Measurements from ENCODE around the gene KLF13. TPM values are rescaled to one million over a fixed set of nuclear protein-coding genes. Genes with fewer than 3 reads are reported as not detected.

KLF13 gene
- polyA plus RNA-seq, 2 of the 4 experiments (the other 2 are of a cell fraction) = 53.5 TPM

DNA sequence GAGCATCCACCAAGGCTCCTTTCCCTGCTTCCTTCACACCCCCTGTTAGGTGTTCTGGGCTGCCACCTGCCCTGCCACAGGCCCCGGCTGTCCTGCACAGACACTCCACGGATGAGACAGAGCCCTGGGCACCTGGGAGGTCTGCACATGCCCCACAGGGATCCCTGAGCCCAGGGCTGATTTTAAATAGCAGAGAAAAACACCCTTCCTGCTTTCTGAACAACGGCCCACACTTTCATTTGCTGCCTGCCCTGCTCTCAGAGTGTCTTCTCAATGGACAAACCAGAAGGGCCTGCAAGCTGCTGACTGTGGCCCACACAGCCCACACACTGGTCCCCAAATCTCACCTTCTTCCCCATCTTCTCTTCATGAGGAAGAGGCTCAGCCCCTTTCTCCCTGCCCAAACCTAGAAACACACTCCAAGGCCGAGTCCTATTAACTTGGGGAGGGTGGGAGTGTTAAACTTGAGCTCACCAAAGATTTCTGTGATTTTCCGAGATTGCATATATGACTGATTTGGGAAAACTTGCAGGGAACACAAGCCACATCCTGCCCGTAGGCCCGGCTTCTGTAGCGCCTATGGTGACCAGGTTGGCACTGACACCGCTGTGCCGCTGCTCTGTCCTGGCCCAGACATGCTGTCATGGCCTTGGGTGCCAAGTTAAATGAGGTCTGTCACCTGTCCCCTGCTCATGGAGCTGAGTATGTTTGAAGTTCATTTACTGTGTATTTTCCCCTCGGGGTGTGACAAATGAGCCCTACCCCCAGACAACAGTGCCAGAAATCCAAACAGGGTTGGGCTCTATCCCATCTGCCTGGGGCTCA is 47.2 kb upstream of the KLF13 start:
- 80% methylated on average over 11 of the region's 11 CpGs for WGBS (ENCODE audit: missing lambda C conversion rate)
- Histone ChIP-seq H3K4me1 (no peaks in the 10 kb centered on the region), H3K4me3 (no peak overlapping the region), H3K27ac (peak overlapping the region in 1 of 2 experiments; percentile 17; a peak in 1 of 6 replicates), H3K4me2 (no peak overlapping the region), H3K9me3 (no peaks in the 10 kb centered on the region)
- ChIA-PET POLR2A (no interaction called here), CTCF (interaction anchor here (0.9 to 3.2 kb wide), 3 partner anchors 9 to 209 kb away, joined by 3 to 10 read pairs (median 4); no protein-coding TSS in a partner anchor)
- no peak for TF ChIP-seq CBX8 (IDR thresholded peaks at IDR 0.05)
- DNase-seq (ENCODE audit: low read depth in 1 of 2, low spot score in 1 of 2) (no peak), FAIRE-seq (no peak), ATAC-seq (no peak; a peak in 1 of 6 replicates)

DNA sequence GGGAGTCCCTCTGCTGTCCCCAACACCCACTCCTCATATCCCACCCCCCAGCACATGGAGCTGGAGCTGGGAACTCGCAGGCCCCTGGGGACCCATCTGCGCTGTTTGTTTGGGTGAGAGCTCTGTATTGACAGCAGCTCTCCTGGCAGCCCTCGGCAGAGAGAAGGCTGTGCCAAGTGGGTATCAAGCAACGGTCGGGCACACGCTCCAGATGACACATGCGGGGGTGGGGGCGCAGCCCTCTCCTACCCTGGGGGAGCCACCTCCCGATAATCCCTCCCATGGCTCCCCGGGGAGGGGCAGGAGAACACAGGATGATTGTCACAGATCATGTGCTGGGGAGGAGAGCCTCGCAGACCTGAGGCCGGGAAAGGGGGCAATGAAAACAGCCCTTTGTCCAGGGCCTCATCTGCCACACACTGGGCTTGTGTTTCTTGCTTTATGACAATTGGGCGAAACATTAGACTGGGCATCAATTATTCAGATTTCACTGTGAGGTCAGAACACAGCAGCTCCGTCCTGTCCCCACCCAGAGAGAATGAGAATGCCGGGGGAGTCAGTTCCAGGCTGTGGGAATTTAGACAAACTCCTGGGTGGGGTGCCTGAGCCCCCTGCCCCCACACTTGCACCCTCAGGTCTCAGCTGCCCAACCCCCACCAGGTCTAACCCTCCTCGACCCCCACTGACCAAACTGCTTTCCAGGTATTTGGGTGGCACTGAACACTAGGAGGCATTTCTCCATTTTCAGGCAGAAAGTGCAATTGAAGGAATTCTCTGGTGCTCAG is 46.4 kb upstream of the KLF13 start:
- Histone ChIP-seq H3K4me3 (no peak overlapping the region), H3K27ac (peak overlapping the region in 1 of 2 experiments; percentile 17; a peak in 1 of 6 replicates)
- no peak for DNase-seq (ENCODE audit: low read depth in 1 of 2, low spot score in 1 of 2)

DNA sequence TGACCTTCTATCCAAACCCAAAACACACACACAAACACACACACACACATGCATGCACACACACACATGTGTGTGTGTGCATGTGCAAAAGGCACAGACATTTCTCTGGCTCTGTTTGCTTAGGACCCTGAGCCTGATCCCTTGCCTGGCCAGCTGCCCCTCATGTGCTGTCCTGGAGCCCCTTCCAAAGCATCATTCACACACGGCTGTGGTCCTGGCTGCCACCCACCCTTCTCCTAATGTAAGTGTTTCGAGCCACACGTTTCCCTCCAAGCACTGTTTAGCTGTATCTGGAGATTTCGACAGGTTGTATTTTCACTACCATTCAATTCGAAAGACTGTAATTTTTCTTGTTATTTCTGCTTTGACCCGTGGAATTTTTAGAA is 45.8 kb upstream of the KLF13 start:
- TF ChIP-seq RCOR1 (IDR thresholded peaks at IDR 0.05; ENCODE audit: low read depth, low read length) = no peak
- no peak for TF ChIP-seq RFX5 (IDR thresholded peaks at IDR 0.05)
- no peak for TF ChIP-seq PHF8 (IDR thresholded peaks at IDR 0.05; ENCODE audit: borderline replicate concordance, low read depth)
- no peak for TF ChIP-seq EP300 (IDR thresholded peaks at IDR 0.05)
- TF ChIP-seq TP53 (CRISPR knock-in tag; IDR thresholded peaks at IDR 0.05) = no peak
- TF ChIP-seq EHF (CRISPR knock-in tag; IDR thresholded peaks at IDR 0.05) = no peak
- no peak for TF ChIP-seq JUNB (IDR thresholded peaks at IDR 0.05)
- no peaks in the 10 kb centered on the region for H3K4me1 ChIP-seq
- no peak overlapping the region for H3K4me2 ChIP-seq
- no peak overlapping the region for H3K4me3 ChIP-seq
- no peak for DNase-seq (ENCODE audit: low read depth in 1 of 2, low spot score in 1 of 2)
- POLR2A ChIA-PET = no interaction called here
- no peaks in the 10 kb centered on the region for H3K9me3 ChIP-seq
- CTCF ChIA-PET = interaction anchor here (1.1 to 3.2 kb wide), 2 partner anchors 10 to 45 kb away, joined by 3 to 10 read pairs; no protein-coding TSS in a partner anchor
- no peak for ATAC-seq
- FAIRE-seq = no peak
- no peak overlapping the region for H3K27ac ChIP-seq
- WGBS (ENCODE audit: missing lambda C conversion rate) = 75% methylated on average over 6 of the region's 6 CpGs

More for the DNA sequence above, 46.4 kb upstream of the KLF13 start:
- POLR2A ChIA-PET = no interaction called here
- Histone ChIP-seq H3K4me1 (no peaks in the 10 kb centered on the region), H3K9me3 (no peaks in the 10 kb centered on the region), H3K4me2 (no peak overlapping the region)
- FAIRE-seq = no peak
- 61% methylated on average over 15 of the region's 16 CpGs for WGBS (ENCODE audit: missing lambda C conversion rate)
- CTCF ChIA-PET = interaction anchor here (0.9 to 3.2 kb wide), 3 partner anchors 10 to 208 kb away, joined by 3 to 10 read pairs (median 4); no protein-coding TSS in a partner anchor
- ATAC-seq = no peak; a peak in 1 of 6 replicates
- TF ChIP-seq HOXB5 (CRISPR knock-in tag; IDR thresholded peaks at IDR 0.05) (no peak), RNF2 (IDR thresholded peaks at IDR 0.05; ENCODE audit: borderline replicate concordance, low read depth) (no peak), HDAC2 (IDR thresholded peaks at IDR 0.05) (no peak), KDM5A (IDR thresholded peaks at IDR 0.05) (no peak), EP300 (IDR thresholded peaks at IDR 0.05) (no peak), PHF8 (IDR thresholded peaks at IDR 0.05; ENCODE audit: borderline replicate concordance, low read depth) (no peak), ZSCAN20 (CRISPR knock-in tag; IDR thresholded peaks at IDR 0.05) (no peak), RFX5 (IDR thresholded peaks at IDR 0.05) (no peak), TP53 (CRISPR knock-in tag; IDR thresholded peaks at IDR 0.05) (no peak), RCOR1 (IDR thresholded peaks at IDR 0.05; ENCODE audit: low read depth, low read length) (no peak), JUNB (IDR thresholded peaks at IDR 0.05) (no peak), NPAS2 (CRISPR knock-in tag; IDR thresholded peaks at IDR 0.05; ENCODE audit: borderline replicate concordance) (no peak), JUN (IDR thresholded peaks at IDR 0.05) (no peak), ESRRA (IDR thresholded peaks at IDR 0.05; ENCODE audit: borderline replicate concordance, low read length) (no peak), HOXB13 (CRISPR knock-in tag; IDR thresholded peaks at IDR 0.05; ENCODE audit: low read depth) (no peak), POLR2AphosphoS2 (conservative IDR thresholded peaks at IDR 0.05; ENCODE audit: low read length) (no peak)
- TF ChIP-seq, protein P1, sequence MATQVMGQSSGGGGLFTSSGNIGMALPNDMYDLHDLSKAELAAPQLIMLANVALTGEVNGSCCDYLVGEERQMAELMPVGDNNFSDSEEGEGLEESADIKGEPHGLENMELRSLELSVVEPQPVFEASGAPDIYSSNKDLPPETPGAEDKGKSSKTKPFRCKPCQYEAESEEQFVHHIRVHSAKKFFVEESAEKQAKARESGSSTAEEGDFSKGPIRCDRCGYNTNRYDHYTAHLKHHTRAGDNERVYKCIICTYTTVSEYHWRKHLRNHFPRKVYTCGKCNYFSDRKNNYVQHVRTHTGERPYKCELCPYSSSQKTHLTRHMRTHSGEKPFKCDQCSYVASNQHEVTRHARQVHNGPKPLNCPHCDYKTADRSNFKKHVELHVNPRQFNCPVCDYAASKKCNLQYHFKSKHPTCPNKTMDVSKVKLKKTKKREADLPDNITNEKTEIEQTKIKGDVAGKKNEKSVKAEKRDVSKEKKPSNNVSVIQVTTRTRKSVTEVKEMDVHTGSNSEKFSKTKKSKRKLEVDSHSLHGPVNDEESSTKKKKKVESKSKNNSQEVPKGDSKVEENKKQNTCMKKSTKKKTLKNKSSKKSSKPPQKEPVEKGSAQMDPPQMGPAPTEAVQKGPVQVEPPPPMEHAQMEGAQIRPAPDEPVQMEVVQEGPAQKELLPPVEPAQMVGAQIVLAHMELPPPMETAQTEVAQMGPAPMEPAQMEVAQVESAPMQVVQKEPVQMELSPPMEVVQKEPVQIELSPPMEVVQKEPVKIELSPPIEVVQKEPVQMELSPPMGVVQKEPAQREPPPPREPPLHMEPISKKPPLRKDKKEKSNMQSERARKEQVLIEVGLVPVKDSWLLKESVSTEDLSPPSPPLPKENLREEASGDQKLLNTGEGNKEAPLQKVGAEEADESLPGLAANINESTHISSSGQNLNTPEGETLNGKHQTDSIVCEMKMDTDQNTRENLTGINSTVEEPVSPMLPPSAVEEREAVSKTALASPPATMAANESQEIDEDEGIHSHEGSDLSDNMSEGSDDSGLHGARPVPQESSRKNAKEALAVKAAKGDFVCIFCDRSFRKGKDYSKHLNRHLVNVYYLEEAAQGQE (IDR thresholded peaks at IDR 0.05) = no peak
- TF ChIP-seq, protein P2, sequence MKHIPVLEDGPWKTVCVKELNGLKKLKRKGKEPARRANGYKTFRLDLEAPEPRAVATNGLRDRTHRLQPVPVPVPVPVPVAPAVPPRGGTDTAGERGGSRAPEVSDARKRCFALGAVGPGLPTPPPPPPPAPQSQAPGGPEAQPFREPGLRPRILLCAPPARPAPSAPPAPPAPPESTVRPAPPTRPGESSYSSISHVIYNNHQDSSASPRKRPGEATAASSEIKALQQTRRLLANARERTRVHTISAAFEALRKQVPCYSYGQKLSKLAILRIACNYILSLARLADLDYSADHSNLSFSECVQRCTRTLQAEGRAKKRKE (CRISPR knock-in tag; IDR thresholded peaks at IDR 0.05; ENCODE audit: low read depth) = no peak

Measured in A549 (cell line).